Pancreas (tissue), 10 donors: Measurements from ENCODE around the gene TRMT1. TPM values are rescaled to one million over a fixed set of nuclear protein-coding genes. Genes with fewer than 3 reads are reported as not detected.

Experiments
- ATAC-seq, 4 donors: fragments of 200-7000 bp; cut with Tn5 transposase; one replicate each; pipeline versions ENCODE4 v1.8.0 to v1.9.1; 2020; ENCODE audit warnings: mild to moderate bottlenecking in 4 of 4, moderate library complexity in 4 of 4
- DNase-seq, 6 donors: peaks; one replicate each; pipeline ENCODE4 v3.0.0-alpha.2; 2020
- FAIRE-seq: peaks from 2 replicates; lab custom pipeline; 2012; peaks lifted over from hg19 to GRCh38; lab: Jason Lieb, UNC
- H3K27ac ChIP-seq, 4 donors: fragments of 200-600 bp; sonication (generic); 1 replicate in 3 of 4; 2 replicates in 1 of 4; pipeline versions ENCODE4 v1.5.0 to v1.8.0; 2020
- H3K27me3 ChIP-seq, 4 donors: fragments of 200-600 bp; one replicate each; pipeline ENCODE4 v1.8.0; 2021
- H3K36me3 ChIP-seq, 3 donors: fragments of 200-600 bp; sonication (generic) in 1 of 3; one replicate each; pipeline versions ENCODE4 v1.5.0 to v1.8.0; 2020 to 2021
- H3K4me1 ChIP-seq, 3 donors: fragments of 200-600 bp; one replicate each; pipeline ENCODE4 v1.8.0; 2021
- H3K4me3 ChIP-seq, 4 donors: fragments of 200-600 bp; sonication (generic) in 2 of 4; one replicate each; pipeline versions ENCODE4 v1.5.0 to v1.8.0; 2020 to 2021
- H3K9me3 ChIP-seq, 4 donors: fragments of 200-600 bp; one replicate each; pipeline ENCODE4 v1.8.0; 2021
- CTCF ChIP-seq, 4 donors: fragments of 200-600 bp; sonication (generic) in 3 of 4; IDR thresholded peaks; one replicate each; pipeline versions ENCODE4 v1.5.0 to v1.8.0; 2021; ENCODE audit warnings: antibody characterized with exemption in 4 of 4
- WGBS, 2 donors: extraction: QIAGEN DNeasy Blood & Tissue Kit; methylation state at CpG; one replicate each; pipeline ENCODE4 v1.1.7; 2013; 5-methylcytosine and 5-hydroxymethylcytosine counted together
- intact Hi-C, 3 donors: fragments of 100-400 bp; cut with DNase I; formaldehyde crosslinking; loops; one replicate each; pipeline versions ENCODE4 v1.11.1 to v1.14.2; 2022
- polyA plus RNA-seq, 2 donors: library from polyadenylated mRNA; stranded (reverse); fragments of 200-250 nt; gene quantifications; one replicate each; pipeline ENCODE4 v1.2.3, GENCODE V29; 2013
- total RNA-seq, 6 donors: library from RNA; stranded (reverse); fragmentation: NEBNext Ultra II Directional in 4 of 6; extraction: Animal tissue kit (Norgen Biotek cat#: 25700) in 4 of 6; gene quantifications; one replicate each; pipeline versions ENCODE4 v1.2.1 to v1.2.4, GENCODE V29; 2021 to 2023
- donor health status: healthy with polysubstance abuse.
- donor health status: DM: no; HTN: no; CAD: no; lungs with moderate emphysema.
- donor health status: DM: no; HTN: no; CAD: no.
- donor health status: control.
- donor health status: control.
- donor health status: Bipolar disorder and iron deficiency.
- donor health status: DM: yes; HTN: yes; CAD: no.
- donor health status: DM: no; HTN: no; CAD: no.
- donor health status: DM: no; HTN: no; CAD: no.
- donor health status: DM: yes; HTN: yes; CAD: no.

Gene TRMT1
- total and polyA plus RNA-seq, 8 donors: 12.7 to 108 (median 22.1) TPM

GRCh38 chr19:13152974-13153568, 36.5 kb upstream of the TRMT1 start:
- Histone ChIP-seq H3K4me1 (peaks cover 8 to 28% (median 10%) of the 10 kb centered on the region in 3 donors), H3K36me3 (no peaks in the 10 kb centered on the region), H3K27ac (peak overlapping the region; percentile 92 to 100 (median 99)), H3K4me3 (peak overlapping the region; percentile 94 to 100 (median 99)), H3K27me3 (no peaks in the 10 kb centered on the region), H3K9me3 (no peaks in the 10 kb centered on the region)
- peak; percentile 40 to 58 (median 50) for ATAC-seq
- peak in 1 of 4 donors; percentile 9 for TF ChIP-seq CTCF (IDR thresholded peaks at IDR 0.05)
- DNase-seq: peak; percentile 93 to 99 (median 98)
- 0% methylated on average over 54 to 59 of the region's 59 CpGs for WGBS, 2 donors
- no peak for FAIRE-seq
- intact Hi-C loops: no loop called here

GRCh38 chr19:13152356-13152973, 35.9 kb upstream of the TRMT1 start:
- 0% methylated on average over 24 to 25 of the region's 25 CpGs for WGBS, 2 donors
- FAIRE-seq (no peak), DNase-seq (no peak), ATAC-seq (peak; percentile 0 to 2 (median 0))
- TF ChIP-seq CTCF (IDR thresholded peaks at IDR 0.05): no peak
- Histone ChIP-seq H3K27me3 (no peaks in the 10 kb centered on the region), H3K9me3 (no peaks in the 10 kb centered on the region), H3K4me1 (peaks cover 8 to 23% (median 10%) of the 10 kb centered on the region in 3 donors), H3K36me3 (no peaks in the 10 kb centered on the region), H3K27ac (peak overlapping the region; percentile 92 to 100 (median 99)), H3K4me3 (peak overlapping the region; percentile 94 to 100 (median 99))
- intact Hi-C loops: no loop called here

DNA sequence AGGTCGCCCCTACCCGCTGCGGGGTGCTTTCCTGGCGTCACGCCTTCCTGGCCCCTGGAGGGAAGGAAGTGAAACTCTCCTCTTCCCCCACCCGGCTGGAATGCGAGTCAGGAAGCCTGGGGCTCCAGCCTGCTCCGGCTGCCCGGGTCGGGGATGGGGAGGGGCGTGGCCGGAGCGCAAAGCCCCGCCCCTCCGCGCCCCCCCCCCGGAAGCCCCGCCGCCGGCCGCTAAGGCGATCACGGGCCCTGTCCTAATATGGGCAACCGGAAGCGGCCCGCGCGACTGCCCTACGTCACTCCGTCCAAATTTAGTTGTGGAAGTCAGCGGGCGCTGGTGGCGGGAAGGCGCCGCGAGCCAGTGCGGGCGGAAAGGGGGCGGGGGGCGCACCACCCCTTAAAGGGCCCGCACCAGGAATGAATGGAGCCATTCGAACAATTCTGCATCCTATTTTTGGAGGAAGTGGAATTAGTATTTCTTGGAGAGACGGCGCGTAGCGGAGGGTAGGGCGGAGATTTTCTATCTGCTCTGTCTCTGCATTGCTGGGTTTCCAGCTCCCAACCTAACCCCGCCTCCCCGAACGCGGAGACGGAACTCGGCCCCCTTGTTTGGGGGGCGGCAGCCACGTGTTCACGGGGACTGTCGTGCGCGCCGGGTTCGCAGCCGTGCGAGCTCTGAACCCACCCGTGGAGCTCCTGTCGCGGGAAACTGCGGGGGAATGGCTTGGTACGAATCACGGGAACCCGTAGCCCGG, 35.2 kb upstream of the TRMT1 start:
- ATAC-seq (peak; percentile 48 to 63 (median 54)), FAIRE-seq (no peak), DNase-seq (peak; percentile 97 to 99 (median 98))
- Histone ChIP-seq H3K4me3 (peak overlapping the region; percentile 94 to 100 (median 99)), H3K9me3 (no peaks in the 10 kb centered on the region), H3K27me3 (no peaks in the 10 kb centered on the region), H3K27ac (peak overlapping the region; percentile 92 to 100 (median 99)), H3K4me1 (peaks cover 8 to 16% (median 10%) of the 10 kb centered on the region in 3 donors), H3K36me3 (no peaks in the 10 kb centered on the region)
- intact Hi-C loops: no loop called here
- WGBS, 2 donors: 1% methylated on average over 58 to 71 of the region's 71 CpGs
- no peak for TF ChIP-seq CTCF (IDR thresholded peaks at IDR 0.05)

GRCh38 chr19:13150931-13151604, 34.5 kb upstream of the TRMT1 start:
- H3K4me3 ChIP-seq: peak overlapping the region; percentile 53 to 100 (median 91)
- H3K27me3 ChIP-seq: no peaks in the 10 kb centered on the region
- intact Hi-C loops: no loop called here
- DNase-seq (peak in 4 of 6 donors; percentile 59 to 73 (median 62)), FAIRE-seq (no peak), ATAC-seq (no peak)
- H3K4me1 ChIP-seq: peaks cover 6 to 10% (median 7%) of the 10 kb centered on the region in 3 donors
- WGBS, 2 donors: 0% methylated on average over 29 to 34 of the region's 34 CpGs
- H3K27ac ChIP-seq: peak overlapping the region; percentile 89 to 99 (median 96)
- no peaks in the 10 kb centered on the region for H3K36me3 ChIP-seq
- no peaks in the 10 kb centered on the region for H3K9me3 ChIP-seq
- no peak for TF ChIP-seq CTCF (IDR thresholded peaks at IDR 0.05)
